Activated CD4-positive, alpha-beta T cell treated with anti-CD3 and anti-CD28 coated beads for 1 hour (primary cell): ENCODE measurements around the gene CACNA1E.

ENCODE experiments used
- DNase-seq: peaks from one replicate; pipeline ENCODE4 v3.0.0-alpha.2; 2020

Gene CACNA1E

DNA sequence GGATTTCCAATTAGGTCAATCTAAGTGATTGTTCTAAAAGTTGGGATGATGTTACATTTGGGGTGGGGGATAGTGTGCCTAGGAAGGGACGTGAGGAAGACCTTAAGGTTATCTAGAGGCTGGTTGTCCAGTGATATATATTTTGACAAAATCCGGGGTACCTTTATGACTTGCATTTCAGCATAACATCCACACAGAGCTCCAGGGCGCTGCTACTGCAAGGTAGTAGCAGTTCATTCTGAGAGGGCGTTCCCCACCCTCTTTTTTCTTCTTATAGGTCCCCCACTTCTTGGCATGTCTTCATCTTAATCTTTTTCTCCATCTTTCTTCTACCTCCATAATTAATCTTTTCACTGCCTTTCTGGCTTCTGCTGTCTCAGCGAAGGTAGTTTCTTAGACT, 161.9 kb downstream of the CACNA1E start:
- DNase-seq = no peak

DNA sequence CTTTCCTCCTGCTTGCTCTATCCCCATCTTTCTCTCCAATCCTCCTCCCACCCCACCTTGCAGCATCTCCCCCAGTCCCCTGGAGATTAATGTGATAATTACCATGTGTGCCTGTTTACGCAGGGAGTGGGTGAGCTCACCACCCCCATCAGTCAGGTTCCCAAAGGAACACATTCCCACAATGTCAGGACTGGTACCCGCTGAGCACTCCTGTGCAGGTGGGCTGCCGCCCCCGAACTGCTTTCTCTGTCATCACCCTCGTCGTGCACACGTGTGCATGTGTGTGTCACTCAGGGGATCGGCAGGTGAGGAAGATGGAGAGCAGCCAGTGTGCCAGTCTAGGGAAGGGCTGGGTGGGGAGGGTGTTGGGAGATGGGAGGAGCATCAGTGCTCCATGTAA, 163.4 kb downstream of the CACNA1E start:
- no peak for DNase-seq

DNA sequence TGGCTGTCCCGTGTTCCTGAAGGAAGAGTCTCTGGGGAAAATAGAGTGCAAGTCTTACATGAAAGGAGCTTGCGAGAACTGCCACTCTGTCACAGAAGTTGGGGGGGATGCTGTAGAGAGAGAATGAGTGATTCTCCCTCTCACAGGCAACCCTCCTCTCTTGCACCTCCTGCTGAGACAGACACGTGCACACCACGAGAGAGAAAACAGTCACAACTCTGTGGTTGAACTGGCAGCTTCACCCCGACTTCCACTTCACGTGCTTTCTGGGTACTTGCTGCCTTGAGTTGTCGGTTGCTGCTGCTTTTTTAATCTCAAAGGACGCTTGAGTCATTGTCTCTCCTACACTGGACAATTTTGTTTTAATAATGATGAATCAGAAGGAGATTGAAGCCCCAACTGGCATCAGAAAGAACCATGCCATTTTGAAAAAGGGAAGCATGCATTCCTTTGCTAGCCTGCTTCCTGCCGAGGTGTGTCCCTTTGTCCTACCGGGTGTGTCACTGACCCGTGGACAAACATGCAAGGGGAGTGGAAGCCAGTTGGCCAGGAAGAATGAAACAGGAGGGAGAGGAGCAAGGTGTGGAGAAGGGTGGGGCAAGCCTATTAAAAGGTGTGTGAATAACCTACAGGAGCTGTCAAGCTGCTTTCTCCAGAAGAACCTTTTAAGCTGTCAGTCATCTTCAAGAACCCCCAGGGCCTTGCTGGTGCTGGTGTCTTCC, 164.2 kb downstream of the CACNA1E start:
- no peak for DNase-seq

DNA sequence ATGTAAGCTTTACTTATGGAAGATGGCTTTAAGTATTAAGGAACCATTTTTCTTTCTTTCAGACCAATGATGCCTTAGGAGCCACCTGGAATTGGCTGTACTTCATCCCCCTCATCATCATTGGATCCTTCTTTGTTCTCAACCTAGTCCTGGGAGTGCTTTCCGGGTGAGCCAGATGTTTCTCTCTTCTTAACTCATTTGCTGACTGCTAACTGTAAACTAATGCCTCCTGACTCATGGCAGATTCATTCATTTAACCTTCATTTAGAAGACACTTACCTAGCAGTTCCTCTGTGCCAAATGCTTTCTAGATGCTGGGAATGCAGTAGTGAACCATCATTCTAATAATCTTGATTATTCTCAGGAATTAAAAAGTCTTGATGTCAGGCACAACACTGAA, 168.0 kb downstream of the CACNA1E start:
- DNase-seq = no peak

DNA sequence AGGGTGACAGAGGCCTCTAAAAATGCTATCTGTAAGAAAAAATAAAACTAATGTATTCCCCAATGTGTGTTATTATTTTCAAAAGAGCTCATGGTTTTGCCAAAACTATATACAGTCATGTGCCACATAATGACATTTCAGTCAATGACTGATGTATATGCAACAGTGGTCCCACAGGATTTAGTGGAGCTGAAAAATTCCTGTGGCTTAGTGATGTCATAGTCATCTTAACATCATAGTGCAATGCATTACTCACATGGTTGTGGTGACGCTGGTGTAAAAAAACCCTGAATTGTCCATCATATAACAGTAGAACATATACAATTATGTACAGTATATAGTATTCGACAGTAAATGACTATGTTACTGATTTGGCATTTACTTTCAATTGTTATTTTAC, 172.4 kb downstream of the CACNA1E start:
- DNase-seq = no peak

DNA sequence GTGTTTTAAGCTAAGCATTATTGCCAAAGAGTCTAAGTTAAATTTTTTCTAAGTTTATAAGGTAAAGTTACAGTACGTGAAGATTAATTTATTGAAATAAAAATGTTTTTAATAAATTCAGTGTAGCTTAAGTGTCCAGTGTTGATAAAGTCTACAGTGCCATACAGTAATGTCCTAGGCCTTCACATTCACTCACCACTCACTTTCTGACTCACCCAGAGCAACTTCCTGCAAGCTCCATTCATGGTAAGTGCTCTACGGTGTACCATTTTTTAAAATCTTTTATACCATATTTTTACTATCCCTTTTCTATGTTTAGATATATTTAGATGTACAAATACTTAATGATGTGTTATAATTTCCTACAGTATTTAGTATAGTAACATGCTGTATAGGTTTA, 173.2 kb downstream of the CACNA1E start:
- no peak for DNase-seq

DNA sequence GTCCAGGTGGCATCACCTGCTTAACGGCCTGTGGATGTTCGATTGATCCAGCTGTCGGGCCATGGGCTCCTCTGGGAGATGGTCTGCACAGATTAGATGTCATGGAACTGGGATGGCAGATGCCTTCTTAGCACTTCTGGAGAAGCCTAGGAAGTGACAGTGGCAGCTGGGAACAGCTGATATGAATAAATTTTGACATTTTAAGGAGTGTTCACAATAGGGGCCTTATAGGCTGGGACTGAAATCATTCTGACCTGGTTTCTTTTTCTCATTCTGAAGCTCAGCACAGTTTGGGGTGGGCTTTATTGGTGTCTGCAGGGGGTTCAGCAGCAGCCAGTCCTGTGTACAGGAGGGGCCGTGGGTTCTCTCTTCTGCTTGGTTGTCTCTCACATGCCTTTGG, 175.3 kb downstream of the CACNA1E start:
- DNase-seq = no peak

DNA sequence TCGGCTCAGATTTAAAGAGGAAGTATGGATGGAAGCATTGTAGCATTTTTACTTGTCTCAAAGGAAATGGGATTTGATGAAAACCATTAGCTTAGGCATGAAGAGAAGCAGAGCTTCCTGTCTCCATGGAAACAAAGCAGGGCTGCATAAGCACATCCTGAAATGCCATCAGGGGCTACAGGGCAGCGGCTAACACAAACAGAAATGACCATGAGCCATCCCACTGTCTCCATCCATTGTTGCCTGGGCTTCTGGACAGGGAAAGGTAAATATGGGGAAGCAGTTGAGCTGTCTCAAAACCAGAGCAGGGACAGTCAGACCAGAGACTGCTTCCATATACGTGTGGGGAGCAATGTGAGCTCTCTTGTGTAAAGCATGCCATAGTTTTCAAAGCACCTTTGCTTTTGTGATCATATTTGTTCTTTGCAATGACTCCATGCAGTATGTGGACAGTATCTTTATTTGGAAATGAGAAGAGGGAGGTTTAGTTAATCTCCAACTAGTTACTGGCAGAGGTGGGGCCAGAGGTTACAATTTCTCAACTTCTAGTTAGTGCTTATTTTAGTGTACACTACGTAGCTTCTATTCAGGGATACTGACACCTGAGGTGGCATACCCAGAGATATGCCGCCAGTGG, 176.1 kb downstream of the CACNA1E start:
- DNase-seq = no peak

DNA sequence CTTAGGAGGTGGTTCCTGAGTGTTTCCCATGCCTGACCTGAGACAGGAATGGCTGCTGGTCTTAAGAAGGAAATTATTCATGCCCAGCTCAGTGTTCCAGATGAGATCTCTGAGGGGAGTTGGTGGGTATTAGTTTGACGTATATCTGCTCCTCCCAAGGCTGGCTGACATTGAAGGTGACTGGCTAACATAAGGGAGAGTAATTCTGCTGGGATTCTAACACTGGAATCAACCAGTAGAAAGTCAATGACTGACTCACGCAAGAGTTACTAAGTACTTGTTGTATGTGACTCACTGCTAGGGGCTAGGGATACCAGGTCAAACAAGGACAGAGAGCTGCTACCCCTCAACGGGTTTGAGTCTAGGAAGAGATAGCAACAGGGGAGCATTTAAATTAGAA, 177.3 kb downstream of the CACNA1E start:
- no peak for DNase-seq

DNA sequence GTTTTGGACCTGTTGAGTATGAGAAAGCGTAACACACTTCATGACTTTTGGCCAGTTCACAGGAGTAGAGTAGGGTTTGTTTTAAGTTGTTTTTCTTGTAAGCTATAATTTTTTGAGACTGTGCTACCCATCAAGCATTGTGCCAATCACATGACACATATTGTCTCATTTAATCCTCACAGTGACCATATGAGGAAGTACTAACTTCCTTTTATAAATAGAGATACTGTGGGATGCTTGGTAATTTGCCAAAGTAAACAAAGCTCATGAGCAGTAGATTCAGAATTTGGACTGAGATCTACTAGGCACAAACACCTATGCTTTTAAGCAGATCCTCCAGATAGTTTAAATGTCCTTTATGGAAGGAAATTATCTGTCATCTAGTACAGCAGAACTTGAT, 178.3 kb downstream of the CACNA1E start:
- no peak for DNase-seq

DNA sequence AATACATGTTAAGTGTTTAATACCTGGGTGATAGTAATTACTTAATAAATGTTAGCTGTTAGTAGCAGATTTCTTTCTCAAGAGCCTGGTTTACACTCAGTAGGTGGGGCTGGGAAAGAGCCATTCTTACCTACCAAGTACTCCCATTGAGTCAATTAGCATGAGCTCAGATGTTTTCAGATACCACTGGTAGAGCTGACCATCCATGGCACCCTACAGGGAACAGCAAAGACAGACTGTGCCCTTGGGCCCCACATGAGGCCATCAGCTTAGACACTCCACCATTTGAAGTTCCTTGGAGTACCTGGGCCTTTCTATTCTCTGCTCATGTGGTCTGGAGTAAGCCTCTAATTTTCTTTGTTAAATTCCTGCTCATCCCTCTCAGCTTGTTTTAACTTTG, 179.3 kb downstream of the CACNA1E start:
- DNase-seq = no peak

DNA sequence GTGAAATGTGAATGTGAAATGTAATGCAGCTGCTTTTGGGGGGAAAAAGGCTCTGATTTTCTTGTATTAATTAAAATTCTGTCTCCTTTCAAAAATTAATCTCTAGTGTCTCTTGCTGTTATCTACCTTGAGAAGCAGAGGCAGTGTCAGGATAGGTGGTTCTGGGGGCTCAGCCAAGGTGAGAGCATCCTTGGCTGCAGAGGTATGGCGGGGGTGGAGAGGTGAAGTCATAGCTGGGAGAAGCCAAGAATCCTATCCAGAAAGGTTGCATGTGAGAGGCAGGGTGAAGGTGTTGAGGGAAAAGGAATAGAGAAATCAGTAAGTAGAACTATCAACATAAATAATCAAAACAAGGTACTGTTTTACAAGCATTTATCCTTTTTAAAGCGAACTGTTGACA, 181.2 kb downstream of the CACNA1E start:
- DNase-seq = no peak

DNA sequence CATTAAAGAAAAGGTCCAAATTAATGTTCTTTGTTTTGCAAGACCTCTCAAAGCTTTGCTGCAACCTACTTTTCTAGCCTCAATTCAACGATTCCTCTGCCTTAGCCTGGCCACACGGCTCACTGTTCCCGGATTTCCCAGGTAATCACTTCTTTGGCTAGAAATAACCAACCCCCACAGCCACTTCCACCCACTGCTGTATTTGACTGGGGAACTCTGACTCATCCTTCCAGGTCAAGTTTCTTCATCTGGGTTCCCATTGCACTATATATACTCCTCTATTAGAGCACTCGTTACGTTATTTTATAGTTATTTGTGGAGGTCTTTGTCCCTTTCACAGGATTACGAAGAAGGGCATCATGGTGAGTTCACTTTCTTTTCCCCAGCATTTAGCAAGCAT, 185.9 kb downstream of the CACNA1E start:
- no peak for DNase-seq

DNA sequence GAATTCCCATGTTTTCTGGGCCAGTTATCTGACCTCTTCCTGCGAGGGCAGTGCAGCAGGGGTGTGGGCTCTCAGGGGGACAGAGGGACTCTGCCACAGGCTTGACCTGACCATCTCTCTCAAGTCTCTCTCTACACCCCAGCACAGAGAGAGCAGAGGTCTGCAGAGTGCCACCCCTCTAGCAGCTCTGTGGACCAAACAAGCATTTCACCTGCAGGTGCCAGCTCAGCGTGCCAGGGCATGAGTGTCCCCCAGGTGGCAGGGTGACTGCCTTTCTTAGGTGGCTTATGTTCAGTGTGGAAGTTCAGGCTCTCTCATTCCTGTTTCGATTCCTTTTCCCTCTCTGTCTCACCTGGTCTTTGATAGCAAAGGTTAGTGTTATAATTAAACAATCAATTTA, 191.3 kb downstream of the CACNA1E start:
- DNase-seq = no peak

DNA sequence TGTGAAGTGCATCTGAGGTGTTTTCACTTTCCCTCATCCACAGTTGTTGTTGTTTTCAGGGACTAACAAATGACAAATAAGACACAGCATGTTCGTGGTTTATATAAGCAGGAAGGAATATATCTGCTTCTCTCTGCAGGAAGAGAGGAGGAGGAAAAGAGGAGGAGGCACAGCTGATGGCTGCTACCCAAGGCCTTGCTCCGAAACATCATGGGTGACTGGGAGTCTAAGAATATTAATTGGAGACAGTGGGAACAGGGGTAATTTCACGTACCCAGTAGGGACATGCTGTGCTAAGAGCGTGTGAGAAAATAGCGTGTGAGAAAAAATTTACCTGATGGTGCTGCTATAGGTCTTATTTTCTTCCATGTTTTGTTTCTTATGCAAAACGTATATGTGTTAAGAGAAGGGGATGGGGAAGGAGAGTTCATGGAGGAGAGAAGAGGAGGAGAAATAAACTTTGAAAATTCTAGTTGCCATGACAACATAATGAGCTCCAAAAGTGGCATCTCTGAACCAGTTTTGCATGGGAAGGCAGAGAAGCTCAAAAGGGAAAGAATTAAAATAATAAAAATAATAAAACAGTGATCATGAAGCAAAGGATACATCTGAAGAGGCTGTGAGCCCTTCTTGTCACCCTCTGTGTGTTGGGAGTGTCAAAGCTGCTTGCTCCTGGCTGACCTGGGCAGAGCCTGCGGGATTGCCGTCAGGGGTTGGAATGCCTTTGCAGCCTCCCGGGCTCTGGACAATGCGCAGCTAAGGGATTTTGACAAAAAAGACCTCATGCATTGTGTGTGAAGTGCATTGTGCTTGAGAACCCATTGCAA, 192.0 kb downstream of the CACNA1E start:
- DNase-seq = no peak

DNA sequence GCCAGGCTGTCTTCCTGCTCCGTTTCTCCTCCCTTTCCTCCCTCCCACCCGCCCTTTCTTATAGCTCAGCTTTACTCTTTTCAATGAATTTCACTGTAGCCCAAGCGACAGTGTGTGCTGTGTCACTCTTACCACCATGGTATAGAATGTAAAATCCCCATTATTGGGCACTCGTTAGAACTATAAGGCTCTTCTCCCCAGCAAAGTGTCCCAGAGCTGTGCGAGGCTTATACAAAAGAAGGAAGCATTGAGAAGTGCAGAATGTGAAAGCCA, 192.5 kb downstream of the CACNA1E start:
- DNase-seq = no peak

DNA sequence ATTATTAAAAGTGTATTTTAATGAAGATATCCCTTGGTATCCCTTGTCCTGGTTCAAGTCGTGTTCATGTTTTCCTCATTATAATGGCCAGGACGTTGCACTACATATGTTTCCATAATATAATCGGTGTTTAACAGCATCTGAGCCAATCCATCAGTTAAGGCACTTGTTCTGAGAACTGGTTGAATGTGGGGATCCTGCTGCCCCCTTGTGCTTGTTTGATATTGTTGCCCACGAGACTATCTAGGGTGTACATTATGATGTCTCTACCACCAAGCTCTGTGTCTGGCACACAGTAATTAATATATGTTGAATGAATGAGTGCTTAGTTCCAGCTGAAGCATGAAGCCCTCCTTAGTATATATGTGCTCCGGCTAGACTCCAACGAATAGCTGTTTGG, 193.0 kb downstream of the CACNA1E start:
- DNase-seq = no peak

DNA sequence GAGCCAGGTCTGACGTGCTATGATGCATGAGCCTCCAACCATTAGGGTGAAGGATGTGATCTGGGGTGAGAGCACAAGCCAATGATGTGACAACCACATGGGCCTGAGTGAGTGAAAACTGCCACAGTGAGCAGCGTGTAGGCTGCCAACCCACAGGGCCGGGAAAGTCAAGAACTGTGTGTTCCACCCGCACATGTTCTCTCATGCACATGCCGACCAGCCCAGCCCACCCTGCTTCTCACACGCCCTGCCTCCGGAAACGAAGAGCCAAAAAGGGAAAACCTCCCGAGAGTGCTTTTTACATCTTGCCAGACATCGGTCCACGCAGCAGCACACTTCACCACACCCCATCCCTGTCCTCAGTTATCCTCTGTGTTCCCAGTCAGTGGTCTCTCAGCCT, 197.0 kb downstream of the CACNA1E start:
- no peak for DNase-seq

DNA sequence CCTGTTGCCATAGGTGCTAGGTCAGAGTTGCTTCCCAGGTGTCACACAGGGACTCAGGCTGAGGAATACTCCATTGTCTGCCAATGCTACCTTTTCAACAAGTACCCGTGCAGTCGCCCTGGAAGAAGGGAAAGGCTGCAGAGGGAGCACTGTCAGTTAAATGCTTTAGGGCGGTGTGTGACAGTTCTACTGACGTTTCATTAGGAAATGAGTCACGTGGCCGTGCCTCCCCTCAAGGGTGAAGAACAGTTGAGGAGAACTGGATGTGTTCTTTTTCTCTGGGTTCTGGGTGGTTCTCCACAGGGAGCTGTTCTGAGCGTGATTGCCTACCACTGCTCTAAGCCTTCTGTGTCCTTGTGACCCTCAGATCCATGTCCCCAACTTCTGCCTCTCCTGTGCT, 197.6 kb downstream of the CACNA1E start:
- no peak for DNase-seq

DNA sequence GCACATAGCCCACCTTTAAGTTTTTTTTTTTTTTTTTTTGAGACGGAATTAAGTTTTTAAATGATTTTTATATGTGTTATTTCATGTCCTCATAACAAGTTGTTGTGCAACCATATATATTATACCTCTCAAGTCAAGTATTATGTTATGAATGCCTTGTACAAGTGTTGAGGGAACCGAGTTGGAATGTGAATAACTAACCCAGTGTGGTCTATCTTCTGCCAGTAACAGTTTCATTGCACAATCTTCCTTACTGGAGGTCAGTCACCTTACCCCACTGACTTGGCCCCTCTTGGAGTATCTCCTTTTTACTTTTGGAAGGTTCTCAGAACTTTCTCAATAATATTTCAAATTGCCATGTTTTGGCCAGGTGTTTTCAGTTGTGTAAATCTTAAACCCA, 201.9 kb downstream of the CACNA1E start:
- no peak for DNase-seq

DNA sequence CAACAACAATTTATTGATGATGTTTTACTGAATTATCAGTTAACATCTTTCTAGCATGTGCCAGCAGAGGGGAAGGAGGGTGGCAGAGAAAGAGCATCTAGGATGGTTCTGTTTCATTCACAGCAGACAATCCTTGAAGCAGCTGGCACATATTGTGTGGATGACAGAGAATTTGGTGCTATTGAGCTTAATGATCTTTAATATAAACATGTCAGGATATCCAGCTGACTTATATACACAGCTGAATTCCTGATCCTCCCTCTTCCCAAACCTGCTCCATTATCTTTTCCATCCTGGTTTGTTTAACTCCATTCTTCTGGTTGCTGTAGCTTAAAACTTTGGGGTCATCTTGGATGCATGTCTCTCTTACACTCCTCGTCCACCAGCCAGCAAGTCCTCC, 218.6 kb downstream of the CACNA1E start:
- no peak for DNase-seq

DNA sequence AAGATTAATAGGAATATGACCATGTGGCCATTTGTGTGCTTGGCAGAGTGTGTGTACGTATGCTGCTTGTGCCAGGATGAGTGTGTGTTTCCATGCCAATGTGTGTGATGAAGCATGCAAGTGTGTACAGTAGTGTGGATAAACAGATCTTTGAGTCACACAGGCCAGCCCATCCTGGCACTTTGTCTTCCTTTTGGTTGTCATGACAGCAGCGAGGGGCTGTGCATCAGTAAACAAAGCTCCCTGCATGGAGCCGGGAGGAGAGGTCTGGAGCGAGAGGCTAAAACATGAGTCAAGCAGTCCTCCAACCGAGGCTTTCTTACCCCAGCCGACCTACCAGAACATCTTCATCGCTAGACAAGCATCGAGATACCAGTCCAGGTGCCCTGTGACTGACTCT, 221.2 kb downstream of the CACNA1E start:
- no peak for DNase-seq

DNA sequence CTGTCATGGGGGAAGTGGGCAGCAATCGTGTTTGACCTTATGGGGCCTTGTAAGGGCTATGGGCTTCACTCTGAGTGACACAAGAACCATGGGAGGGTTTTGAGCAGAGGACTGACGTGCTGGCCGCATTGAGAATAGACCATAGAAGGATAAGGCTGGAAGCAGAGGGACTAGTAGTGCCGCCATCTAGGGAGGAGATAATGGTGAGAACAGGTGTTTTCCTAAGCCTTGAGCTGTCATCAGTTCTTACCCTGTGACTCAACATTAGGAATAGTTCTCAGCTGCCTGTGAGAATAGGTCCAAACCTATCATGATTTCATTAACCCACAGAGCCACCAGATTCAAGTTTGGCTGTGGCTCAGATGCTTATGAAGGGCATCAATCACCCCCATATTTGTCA, 228.5 kb downstream of the CACNA1E start:
- no peak for DNase-seq

DNA sequence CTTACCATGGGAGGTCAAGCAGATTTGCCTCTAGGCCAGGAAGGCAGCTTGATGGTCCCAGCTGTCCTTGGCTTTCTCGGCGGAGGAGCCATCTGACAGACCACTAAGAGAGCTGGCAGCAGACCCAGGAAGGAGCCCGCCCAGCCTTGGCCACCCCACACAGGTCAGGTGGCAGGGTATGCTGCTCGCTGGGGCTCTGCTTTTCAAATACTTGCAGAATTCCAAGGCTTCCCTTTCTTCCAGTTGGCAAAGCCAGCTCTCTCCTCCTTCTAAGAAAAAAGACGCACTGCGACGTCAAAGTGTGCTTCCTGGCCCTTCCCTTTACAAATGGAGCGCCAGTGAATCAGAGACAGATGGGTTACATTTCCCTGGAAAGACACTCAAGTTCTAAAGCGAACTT, 229.4 kb downstream of the CACNA1E start:
- DNase-seq = no peak

DNA sequence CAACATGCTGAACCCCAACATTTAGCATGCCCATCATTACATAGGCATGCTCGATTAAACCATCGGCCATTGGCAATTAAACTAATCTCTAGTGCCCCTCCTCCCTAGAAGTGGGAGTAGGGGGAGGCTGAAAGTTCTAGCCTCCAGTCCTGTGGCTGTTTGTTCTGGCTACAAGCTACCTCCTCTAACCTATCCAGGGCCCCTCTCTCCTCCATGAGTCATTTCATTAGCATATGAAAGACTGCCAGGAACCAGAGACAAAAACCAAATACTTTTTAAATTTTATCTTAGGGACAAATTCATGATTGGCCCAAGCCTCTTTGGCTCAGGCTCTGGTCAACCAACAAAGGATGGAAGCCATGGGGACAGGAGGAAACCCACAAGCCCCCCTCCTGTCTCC, 231.1 kb downstream of the CACNA1E start:
- no peak for DNase-seq
